ENCODE results near the gene PACRG. TPM values are rescaled to one million over a fixed set of nuclear protein-coding genes. Genes with fewer than 3 reads are reported as not detected.

Gene PACRG
- total RNA-seq, 1 donor from 2014 or later = 1.2 TPM

GRCh38 chr6:163063561-163063960 lies 335.8 kb downstream of the PACRG start:
- Mint-ChIP-seq H3K4me1 (ENCODE audit: unreplicated experiment) (no peaks in the 10 kb centered on the region), H3K36me3 (ENCODE audit: unreplicated experiment) (no peaks in the 10 kb centered on the region), H3K4me3 (ENCODE audit: unreplicated experiment) (no peak overlapping the region), H3K27ac (ENCODE audit: unreplicated experiment) (no peak overlapping the region), H3K9me3 (ENCODE audit: unreplicated experiment) (no peaks in the 10 kb centered on the region), H3K27me3 (ENCODE audit: unreplicated experiment) (peaks cover 15% of the 10 kb centered on the region)
- TF ChIP-seq CTCF (IDR thresholded peaks at IDR 0.05) = no peak
- DNase-seq (ENCODE audit: extremely low spot score, unreplicated experiment) = no peak

GRCh38 chr6:163064397-163064796 lies 336.6 kb downstream of the PACRG start:
- Mint-ChIP-seq H3K4me3 (ENCODE audit: unreplicated experiment) (no peak overlapping the region), H3K4me1 (ENCODE audit: unreplicated experiment) (no peaks in the 10 kb centered on the region), H3K27me3 (ENCODE audit: unreplicated experiment) (peaks cover 20% of the 10 kb centered on the region), H3K36me3 (ENCODE audit: unreplicated experiment) (no peaks in the 10 kb centered on the region), H3K27ac (ENCODE audit: unreplicated experiment) (no peak overlapping the region), H3K9me3 (ENCODE audit: unreplicated experiment) (no peaks in the 10 kb centered on the region)
- no peak for TF ChIP-seq CTCF (IDR thresholded peaks at IDR 0.05)
- no peak for DNase-seq (ENCODE audit: extremely low spot score, unreplicated experiment)

GRCh38 chr6:163066200-163066599 lies 338.4 kb downstream of the PACRG start:
- peaks cover 27% of the 10 kb centered on the region for H3K27me3 Mint-ChIP-seq (ENCODE audit: unreplicated experiment)
- DNase-seq (ENCODE audit: extremely low spot score, unreplicated experiment) = no peak
- no peaks in the 10 kb centered on the region for H3K9me3 Mint-ChIP-seq (ENCODE audit: unreplicated experiment)
- no peaks in the 10 kb centered on the region for H3K4me1 Mint-ChIP-seq (ENCODE audit: unreplicated experiment)
- TF ChIP-seq CTCF (IDR thresholded peaks at IDR 0.05) = no peak
- no peak overlapping the region for H3K4me3 Mint-ChIP-seq (ENCODE audit: unreplicated experiment)
- H3K27ac Mint-ChIP-seq (ENCODE audit: unreplicated experiment) = no peak overlapping the region
- no peaks in the 10 kb centered on the region for H3K36me3 Mint-ChIP-seq (ENCODE audit: unreplicated experiment)

GRCh38 chr6:163077134-163077533 lies 349.4 kb downstream of the PACRG start:
- Mint-ChIP-seq H3K9me3 (ENCODE audit: unreplicated experiment) (peaks cover 5% of the 10 kb centered on the region), H3K4me1 (ENCODE audit: unreplicated experiment) (no peaks in the 10 kb centered on the region), H3K27ac (ENCODE audit: unreplicated experiment) (no peak overlapping the region), H3K27me3 (ENCODE audit: unreplicated experiment) (peaks cover 17% of the 10 kb centered on the region), H3K36me3 (ENCODE audit: unreplicated experiment) (no peaks in the 10 kb centered on the region), H3K4me3 (ENCODE audit: unreplicated experiment) (no peak overlapping the region)
- no peak for DNase-seq (ENCODE audit: extremely low spot score, unreplicated experiment)
- TF ChIP-seq CTCF (IDR thresholded peaks at IDR 0.05) = no peak

GRCh38 chr6:163078712-163079111 lies 350.9 kb downstream of the PACRG start:
- Mint-ChIP-seq H3K9me3 (ENCODE audit: unreplicated experiment) (peaks cover 5% of the 10 kb centered on the region), H3K27me3 (ENCODE audit: unreplicated experiment) (peaks cover 5% of the 10 kb centered on the region), H3K36me3 (ENCODE audit: unreplicated experiment) (no peaks in the 10 kb centered on the region), H3K4me1 (ENCODE audit: unreplicated experiment) (no peaks in the 10 kb centered on the region), H3K4me3 (ENCODE audit: unreplicated experiment) (no peak overlapping the region), H3K27ac (ENCODE audit: unreplicated experiment) (no peak overlapping the region)
- DNase-seq (ENCODE audit: extremely low spot score, unreplicated experiment) = no peak
- TF ChIP-seq CTCF (IDR thresholded peaks at IDR 0.05) = no peak

Data from osteocyte (in vitro differentiated cells).